Stimulated activated CD4-positive, alpha-beta T cell treated with anti-CD3 and anti-CD28 coated beads, Interleukin-4, amount 100 ng/mL, for 4 hours (primary cell): ENCODE measurements around the gene ITIH5.

Experiments
- DNase-seq, 2 experiments: peaks; one replicate each; pipeline ENCODE4 v3.0.0-alpha.2; 2020

The ITIH5 gene

GRCh38 chr10:7577579-7577978 lies 89.2 kb downstream of the ITIH5 start:
- no peak for DNase-seq

- no peak for DNase-seq
Measured at GRCh38 chr10:7577176-7577575, 89.6 kb downstream of the ITIH5 start.

- no peak for DNase-seq
Measured at GRCh38 chr10:7576340-7576739, 90.4 kb downstream of the ITIH5 start.

- no peak for DNase-seq
Measured at GRCh38 chr10:7572391-7572790, 94.4 kb downstream of the ITIH5 start.

- DNase-seq, result no peak
Measured at GRCh38 chr10:7571981-7572380, 94.8 kb downstream of the ITIH5 start.

- no peak for DNase-seq
Measured at GRCh38 chr10:7567911-7568620, 98.7 kb downstream of the ITIH5 start.

GRCh38 chr10:7566891-7567290 lies 99.9 kb downstream of the ITIH5 start:
- DNase-seq, result no peak

- DNase-seq, result no peak
Measured at GRCh38 chr10:7565871-7566270, 100.9 kb downstream of the ITIH5 start.

GRCh38 chr10:7563770-7564169 lies 103.0 kb downstream of the ITIH5 start:
- no peak for DNase-seq

GRCh38 chr10:7563368-7563767 lies 103.4 kb downstream of the ITIH5 start:
- no peak for DNase-seq

GRCh38 chr10:7561985-7562384 lies 104.8 kb downstream of the ITIH5 start:
- no peak for DNase-seq

- no peak for DNase-seq
Measured at GRCh38 chr10:7561216-7561893, 105.4 kb downstream of the ITIH5 start.

GRCh38 chr10:7560519-7560918 lies 106.2 kb downstream of the ITIH5 start:
- DNase-seq, result no peak

- no peak for DNase-seq
Measured at GRCh38 chr10:7559386-7559785, 107.4 kb downstream of the ITIH5 start.

GRCh38 chr10:7558036-7558435 lies 108.7 kb downstream of the ITIH5 start:
- no peak for DNase-seq

- no peak for DNase-seq
Measured at GRCh38 chr10:7553531-7553930, 113.2 kb downstream of the ITIH5 start.

- no peak for DNase-seq
Measured at GRCh38 chr10:7551950-7552716, 114.6 kb downstream of the ITIH5 start.

- DNase-seq, result no peak
Measured at GRCh38 chr10:7551289-7551688, 115.5 kb downstream of the ITIH5 start.

- DNase-seq, result no peak
Measured at GRCh38 chr10:7550013-7550412, 116.8 kb downstream of the ITIH5 start.

GRCh38 chr10:7547829-7548228 lies 118.9 kb downstream of the ITIH5 start:
- no peak for DNase-seq

- no peak for DNase-seq
Measured at GRCh38 chr10:7547206-7547605, 119.6 kb downstream of the ITIH5 start.

- no peak for DNase-seq
Measured at GRCh38 chr10:7546385-7546967, 120.3 kb downstream of the ITIH5 start.

- DNase-seq, result no peak
Measured at GRCh38 chr10:7545792-7546191, 121.0 kb downstream of the ITIH5 start.

GRCh38 chr10:7545261-7545660 lies 121.5 kb downstream of the ITIH5 start:
- no peak for DNase-seq
